Liver (tissue), 3 donors: ENCODE measurements around the gene IQCK.

Experiments used
- FOXA2 ChIP-seq: IDR thresholded peaks from 2 replicates; pipeline ENCODE4 v1.6.1; 2016; ENCODE audit warnings: antibody characterized with exemption
- HNF4G ChIP-seq: IDR thresholded peaks from 2 replicates; pipeline ENCODE4 v1.6.1; 2016; ENCODE audit warnings: antibody characterized with exemption
- RAD21 ChIP-seq, 2 donors: IDR thresholded peaks; 2 replicates each; pipeline ENCODE4 v1.6.1; 2016; ENCODE audit warnings: antibody characterized with exemption in 2 of 2, mild to moderate bottlenecking in 2 of 2
- YY1 ChIP-seq: IDR thresholded peaks from 2 replicates; pipeline ENCODE4 v1.6.1; 2016; ENCODE audit warnings: antibody characterized with exemption, mild to moderate bottlenecking
- TF ChIP-seq, protein P1 (sequence below): fragments of 150-350 bp; IDR thresholded peaks from 2 replicates; pipeline ENCODE4 v1.5.1; 2017; ENCODE audit warnings: improper control_type of control experiment, low read depth, low read length; ENCODE audit not compliant: missing input control
- TF ChIP-seq, protein P2 (sequence below): IDR thresholded peaks from 2 replicates; pipeline ENCODE4 v1.6.1; 2016; ENCODE audit warnings: antibody characterized with exemption, mild to moderate bottlenecking
- donor health status: healthy.
- donor health status: healthy.

DNA sequence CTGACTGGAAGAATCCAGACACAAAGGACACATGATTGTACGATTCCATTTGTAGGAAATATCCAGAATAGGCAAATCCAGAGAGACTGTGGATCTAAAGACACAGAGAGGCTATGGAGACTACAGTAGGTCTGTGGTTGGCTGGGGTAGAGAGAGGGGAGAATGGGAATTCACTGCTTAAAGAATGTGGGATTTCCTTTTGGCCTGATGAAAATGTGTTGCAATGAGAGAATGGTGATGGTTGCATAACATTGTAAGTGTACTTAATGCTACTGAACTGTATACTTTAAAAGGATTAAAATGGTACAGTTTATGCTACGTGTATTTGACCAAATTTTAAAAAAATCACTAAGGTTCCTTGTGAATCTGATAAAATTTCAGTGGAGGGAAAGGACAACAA, 104.5 kb downstream of the IQCK start:
- TF ChIP-seq YY1 (no peak), FOXA2 (no peak), RAD21 (IDR thresholded peaks at IDR 0.05) (no peak), HNF4G (no peak)
- TF ChIP-seq, protein P1, sequence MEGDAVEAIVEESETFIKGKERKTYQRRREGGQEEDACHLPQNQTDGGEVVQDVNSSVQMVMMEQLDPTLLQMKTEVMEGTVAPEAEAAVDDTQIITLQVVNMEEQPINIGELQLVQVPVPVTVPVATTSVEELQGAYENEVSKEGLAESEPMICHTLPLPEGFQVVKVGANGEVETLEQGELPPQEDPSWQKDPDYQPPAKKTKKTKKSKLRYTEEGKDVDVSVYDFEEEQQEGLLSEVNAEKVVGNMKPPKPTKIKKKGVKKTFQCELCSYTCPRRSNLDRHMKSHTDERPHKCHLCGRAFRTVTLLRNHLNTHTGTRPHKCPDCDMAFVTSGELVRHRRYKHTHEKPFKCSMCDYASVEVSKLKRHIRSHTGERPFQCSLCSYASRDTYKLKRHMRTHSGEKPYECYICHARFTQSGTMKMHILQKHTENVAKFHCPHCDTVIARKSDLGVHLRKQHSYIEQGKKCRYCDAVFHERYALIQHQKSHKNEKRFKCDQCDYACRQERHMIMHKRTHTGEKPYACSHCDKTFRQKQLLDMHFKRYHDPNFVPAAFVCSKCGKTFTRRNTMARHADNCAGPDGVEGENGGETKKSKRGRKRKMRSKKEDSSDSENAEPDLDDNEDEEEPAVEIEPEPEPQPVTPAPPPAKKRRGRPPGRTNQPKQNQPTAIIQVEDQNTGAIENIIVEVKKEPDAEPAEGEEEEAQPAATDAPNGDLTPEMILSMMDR: no peak
- TF ChIP-seq, protein P2, sequence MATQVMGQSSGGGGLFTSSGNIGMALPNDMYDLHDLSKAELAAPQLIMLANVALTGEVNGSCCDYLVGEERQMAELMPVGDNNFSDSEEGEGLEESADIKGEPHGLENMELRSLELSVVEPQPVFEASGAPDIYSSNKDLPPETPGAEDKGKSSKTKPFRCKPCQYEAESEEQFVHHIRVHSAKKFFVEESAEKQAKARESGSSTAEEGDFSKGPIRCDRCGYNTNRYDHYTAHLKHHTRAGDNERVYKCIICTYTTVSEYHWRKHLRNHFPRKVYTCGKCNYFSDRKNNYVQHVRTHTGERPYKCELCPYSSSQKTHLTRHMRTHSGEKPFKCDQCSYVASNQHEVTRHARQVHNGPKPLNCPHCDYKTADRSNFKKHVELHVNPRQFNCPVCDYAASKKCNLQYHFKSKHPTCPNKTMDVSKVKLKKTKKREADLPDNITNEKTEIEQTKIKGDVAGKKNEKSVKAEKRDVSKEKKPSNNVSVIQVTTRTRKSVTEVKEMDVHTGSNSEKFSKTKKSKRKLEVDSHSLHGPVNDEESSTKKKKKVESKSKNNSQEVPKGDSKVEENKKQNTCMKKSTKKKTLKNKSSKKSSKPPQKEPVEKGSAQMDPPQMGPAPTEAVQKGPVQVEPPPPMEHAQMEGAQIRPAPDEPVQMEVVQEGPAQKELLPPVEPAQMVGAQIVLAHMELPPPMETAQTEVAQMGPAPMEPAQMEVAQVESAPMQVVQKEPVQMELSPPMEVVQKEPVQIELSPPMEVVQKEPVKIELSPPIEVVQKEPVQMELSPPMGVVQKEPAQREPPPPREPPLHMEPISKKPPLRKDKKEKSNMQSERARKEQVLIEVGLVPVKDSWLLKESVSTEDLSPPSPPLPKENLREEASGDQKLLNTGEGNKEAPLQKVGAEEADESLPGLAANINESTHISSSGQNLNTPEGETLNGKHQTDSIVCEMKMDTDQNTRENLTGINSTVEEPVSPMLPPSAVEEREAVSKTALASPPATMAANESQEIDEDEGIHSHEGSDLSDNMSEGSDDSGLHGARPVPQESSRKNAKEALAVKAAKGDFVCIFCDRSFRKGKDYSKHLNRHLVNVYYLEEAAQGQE: no peak
